Fibroblast of mammary gland (primary cell): ENCODE measurements around the gene CTNNA3.

Source experiments
- DNase-seq: peaks from one replicate; pipeline ENCODE4 v3.0.0-alpha.2; 2010; ENCODE audit warnings: low read depth
- H3K4me3 ChIP-seq: 2 replicates; pipeline ENCODE4 v1.5.1; 2011; ENCODE audit warnings: low read depth, mild to moderate bottlenecking, low read length, moderate library complexity; ENCODE audit not compliant: control insufficient read depth
- TF ChIP-seq, protein P1 (sequence below): conservative IDR thresholded peaks from 2 replicates; pipeline ENCODE4 v1.5.1; 2011; ENCODE audit warnings: low read depth, low read length, inconsistent platforms; ENCODE audit not compliant: control insufficient read depth, insufficient read depth

CTNNA3 gene

DNA sequence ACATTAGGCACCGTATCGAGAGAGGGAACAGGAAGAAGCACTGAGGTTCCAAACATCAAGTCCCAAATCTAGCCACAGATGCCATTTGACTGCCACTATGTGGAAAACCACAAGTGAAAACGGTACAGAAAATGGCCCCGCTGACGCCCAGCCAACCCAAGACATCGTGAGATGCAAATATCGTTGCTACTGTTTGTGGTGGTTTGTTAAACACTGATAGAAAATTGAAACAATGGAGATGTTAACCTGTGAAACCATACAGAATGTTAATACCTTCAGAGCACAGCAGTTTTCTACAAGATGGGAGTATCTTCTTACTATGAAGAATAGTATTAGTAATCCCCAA, 922.5 kb downstream of the CTNNA3 start:
- no peak overlapping the region for H3K4me3 ChIP-seq
- DNase-seq: no peak
- TF ChIP-seq, protein P1, sequence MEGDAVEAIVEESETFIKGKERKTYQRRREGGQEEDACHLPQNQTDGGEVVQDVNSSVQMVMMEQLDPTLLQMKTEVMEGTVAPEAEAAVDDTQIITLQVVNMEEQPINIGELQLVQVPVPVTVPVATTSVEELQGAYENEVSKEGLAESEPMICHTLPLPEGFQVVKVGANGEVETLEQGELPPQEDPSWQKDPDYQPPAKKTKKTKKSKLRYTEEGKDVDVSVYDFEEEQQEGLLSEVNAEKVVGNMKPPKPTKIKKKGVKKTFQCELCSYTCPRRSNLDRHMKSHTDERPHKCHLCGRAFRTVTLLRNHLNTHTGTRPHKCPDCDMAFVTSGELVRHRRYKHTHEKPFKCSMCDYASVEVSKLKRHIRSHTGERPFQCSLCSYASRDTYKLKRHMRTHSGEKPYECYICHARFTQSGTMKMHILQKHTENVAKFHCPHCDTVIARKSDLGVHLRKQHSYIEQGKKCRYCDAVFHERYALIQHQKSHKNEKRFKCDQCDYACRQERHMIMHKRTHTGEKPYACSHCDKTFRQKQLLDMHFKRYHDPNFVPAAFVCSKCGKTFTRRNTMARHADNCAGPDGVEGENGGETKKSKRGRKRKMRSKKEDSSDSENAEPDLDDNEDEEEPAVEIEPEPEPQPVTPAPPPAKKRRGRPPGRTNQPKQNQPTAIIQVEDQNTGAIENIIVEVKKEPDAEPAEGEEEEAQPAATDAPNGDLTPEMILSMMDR: no peak

DNA sequence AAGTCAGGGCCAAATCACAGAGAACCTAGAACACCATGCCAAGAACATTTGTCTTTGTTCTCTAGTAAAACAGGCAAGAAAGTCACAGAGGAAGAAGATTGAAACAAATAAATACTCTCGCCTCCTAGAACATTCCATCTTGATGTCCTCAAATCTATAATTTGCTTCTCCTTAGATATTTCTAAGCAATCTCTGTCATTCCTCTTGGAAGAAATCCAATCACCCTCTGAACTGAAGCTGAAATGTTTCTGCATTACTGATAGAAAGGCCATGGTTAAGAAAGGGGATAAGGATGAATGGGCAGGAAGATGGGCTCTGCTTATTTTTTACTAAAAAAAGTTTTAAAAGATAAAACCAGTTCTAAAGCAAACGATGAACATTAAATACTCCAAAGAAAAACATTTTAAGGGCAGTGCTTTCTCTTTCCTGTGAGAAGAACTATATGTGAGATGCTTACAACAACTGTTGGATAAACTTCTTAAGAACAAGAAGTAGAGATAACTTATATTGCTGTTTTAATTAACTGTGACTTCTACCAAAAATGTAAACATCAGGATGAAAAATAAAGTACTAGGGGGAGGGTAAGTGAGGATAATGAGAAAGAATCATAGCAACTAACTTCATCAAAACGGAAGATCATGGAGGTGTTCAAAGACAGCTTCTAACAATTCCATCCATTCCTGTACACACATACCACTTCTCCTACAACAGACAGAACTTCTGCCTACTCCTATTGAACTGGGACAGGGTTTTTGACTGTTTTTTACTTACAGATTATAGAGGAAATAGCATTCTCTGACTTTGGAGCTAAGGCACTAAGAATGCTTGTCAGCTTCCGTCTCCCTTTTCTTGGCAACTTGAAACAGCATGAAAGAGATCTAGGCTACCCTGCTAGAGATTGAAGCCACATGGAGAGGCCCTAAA, 923.2 kb downstream of the CTNNA3 start:
- DNase-seq: no peak
- no peak overlapping the region for H3K4me3 ChIP-seq
- TF ChIP-seq, protein P1: no peak

DNA sequence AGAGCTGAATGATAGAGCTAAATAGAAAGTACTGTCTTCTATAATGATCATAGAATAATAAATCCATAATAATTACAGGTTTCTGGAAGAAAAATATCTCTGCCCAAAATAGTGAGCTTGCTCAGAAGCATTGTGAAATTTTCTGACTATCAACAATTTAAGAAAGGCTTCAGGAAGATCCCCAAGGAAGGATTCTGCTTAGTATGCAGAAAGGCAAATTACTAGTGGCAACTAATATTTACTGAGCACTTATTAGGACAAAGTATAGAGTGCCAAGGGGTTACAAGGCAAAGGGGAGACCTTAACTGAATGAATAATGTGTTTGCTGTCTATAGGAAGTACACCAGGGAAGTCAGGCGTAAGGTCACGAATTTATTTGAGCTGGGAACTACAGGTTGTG, 928.3 kb downstream of the CTNNA3 start:
- TF ChIP-seq, protein P1: no peak
- DNase-seq: no peak
- no peak overlapping the region for H3K4me3 ChIP-seq

DNA sequence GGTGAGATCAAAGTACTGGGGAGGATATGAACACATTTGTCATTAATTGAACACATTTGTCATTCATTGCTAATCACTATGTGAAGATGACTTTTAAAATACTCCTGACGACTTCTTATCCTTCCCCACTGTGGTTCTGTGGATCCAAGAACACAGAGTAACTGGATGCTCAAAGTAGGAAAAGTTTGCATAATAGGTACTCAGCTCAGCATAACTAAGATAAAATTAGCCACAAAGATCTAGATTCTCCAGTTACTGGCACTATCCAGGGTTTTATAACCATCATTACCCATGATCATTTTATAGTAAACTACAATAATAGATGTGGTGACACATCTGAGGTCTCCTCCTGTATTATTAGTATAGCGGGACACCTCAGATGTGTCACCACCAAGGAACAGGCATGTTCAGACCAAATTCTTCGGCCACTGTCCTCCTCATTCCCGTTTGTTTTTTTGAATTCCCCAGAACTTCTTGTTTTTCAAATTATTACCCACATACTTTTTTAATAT, 933.7 kb downstream of the CTNNA3 start:
- no peak overlapping the region for H3K4me3 ChIP-seq
- DNase-seq: no peak
- TF ChIP-seq, protein P1: no peak

DNA sequence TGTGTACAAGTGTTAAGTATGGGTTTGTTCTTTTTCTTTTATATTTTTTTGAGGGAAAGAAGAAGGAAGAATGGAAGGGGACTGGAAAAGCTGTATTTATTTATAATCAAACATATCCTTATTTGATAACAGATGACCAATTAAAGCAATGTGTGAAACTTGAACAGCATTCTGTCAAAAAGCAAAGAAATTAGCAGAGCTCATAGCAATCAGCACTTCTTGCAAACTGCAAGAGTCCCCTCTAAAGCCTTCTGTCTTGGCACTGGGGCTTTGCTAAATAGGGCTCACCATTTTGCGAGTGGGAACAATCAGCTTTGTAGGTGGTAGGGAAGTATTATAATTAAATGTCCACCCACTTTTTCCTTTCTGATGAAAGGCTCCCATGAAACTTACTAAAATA, 935.1 kb downstream of the CTNNA3 start:
- H3K4me3 ChIP-seq: no peak overlapping the region
- TF ChIP-seq, protein P1: no peak
- no peak for DNase-seq

DNA sequence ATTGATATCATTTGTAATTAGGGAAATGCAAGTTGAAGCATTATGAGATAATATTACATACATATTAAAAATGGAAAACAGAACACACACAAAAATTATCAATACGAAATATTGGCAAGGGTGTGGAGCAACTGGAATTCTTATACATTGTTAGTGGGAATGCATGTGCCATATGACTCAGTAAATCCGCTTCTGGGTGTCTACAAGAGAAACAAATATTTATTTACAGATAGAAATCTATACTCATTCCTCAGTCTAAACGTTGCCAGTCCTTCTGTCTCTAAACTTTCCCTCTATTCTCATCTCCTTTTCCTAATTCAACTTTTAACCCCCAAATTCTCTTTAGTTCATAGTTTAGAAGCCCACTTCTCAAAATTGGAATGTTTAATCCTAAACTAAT, 940.5 kb downstream of the CTNNA3 start:
- H3K4me3 ChIP-seq: no peak overlapping the region
- no peak for DNase-seq
- TF ChIP-seq, protein P1: no peak
